NCI-H2227 treated with DMSO at 0.1 percent for 48 hours (cell line): ENCODE measurements around the gene LRRC56.

Experiments
- DNase-seq: peaks from one replicate; lab custom pipeline; 2025; lab: John Stamatoyannopoulos, UW

The LRRC56 gene

DNA sequence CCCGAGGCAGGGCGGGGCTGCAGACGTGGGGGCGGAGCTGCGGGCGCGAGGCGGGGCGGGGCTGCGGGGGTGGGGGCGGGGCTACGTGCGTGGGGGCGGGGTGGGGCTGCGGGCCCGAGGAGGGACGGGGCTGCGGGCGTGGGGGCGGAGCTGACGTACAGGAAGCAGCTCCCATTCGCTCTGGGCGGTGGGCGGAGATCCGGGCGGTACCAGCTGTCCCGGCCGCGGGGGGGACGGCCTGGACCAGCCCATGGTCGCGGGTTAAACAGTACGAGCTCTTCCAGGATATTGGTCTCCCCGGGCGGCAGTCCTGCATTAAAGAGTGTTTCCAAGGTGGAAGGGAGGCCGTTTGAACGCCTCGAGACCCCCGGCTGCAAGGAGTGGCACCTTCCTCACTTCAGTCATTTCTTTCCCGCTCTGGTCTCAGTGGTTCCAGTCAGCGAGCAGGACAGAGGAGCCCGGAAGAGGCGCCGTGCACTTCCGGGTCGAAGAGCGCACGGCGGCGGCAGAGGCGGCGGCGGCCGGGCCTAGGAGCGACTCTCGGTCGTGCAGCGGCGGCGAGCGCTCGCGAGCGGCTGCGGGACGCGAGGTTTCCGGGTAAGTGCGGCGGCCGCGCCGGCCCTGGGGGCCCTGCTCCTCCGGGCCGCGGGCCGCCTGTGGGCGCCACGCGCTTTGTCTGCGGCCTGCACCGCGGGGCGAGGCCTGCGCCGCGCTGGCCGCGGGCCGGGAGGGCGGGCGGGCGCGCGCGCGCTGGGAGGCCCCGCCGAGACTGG is 38.9 kb downstream of the LRRC56 start, which contains the start of gene PHRF1:
Gene PHRF1, plus strand, starts transcription at position 475 of the 773 bp plus-strand sequence. CDS start 5,043 bp downstream, outside the sequence.
- DNase-seq: peak; percentile 100

DNA sequence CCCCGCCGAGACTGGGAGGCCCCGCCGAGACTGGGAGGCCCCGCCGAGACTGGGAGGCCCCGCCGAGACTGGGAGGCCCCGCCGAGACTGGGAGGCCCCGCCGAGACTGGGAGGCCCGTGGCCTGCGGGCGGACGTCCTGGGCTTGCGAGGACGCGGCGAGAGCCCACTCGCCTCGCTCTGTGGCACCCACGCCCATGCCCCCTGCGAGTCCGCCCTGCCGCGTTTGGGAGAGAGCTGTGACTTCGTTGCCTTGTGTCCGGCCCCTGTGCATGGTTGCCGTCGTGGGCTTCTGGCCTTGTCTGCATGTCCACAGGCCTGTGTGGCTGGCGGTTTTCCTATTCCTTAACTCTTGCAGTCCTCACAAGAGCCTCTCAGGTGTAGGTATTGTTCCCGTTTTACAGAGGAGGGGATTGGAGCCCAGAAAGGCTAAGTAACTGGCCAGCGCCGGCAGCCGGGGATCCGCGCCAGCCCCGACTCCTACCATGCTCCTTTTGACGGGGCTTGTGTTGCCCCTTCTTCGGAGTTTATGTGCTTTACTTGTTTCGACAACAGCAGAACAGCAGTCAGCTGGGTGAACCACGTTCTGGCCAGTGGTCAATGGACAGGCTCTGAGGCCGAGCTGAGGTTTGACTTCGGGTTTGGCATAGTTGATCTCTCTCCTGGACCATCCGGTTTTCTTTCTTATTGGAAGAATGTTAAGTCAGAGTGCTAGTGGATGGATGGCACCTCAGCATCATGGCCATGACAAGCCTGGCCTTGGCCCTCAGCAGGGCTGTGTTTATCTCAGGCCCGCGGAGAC is 39.7 kb downstream of the LRRC56 start:
- DNase-seq: no peak

DNA sequence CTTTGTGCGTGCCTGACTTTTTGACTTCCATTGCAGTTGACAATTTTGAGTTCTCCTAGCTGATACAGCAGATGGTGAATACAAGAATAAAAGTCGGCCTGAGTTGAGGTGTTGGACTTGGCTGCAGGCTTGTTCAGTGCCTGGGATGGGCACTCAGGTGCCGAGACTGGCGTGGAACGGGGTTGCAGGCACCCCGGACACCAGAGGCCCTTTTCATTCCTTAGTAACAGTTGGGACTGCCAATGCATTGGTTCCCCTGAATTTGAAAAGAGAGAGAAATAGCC is 40.2 kb downstream of the LRRC56 start:
- no peak for DNase-seq

DNA sequence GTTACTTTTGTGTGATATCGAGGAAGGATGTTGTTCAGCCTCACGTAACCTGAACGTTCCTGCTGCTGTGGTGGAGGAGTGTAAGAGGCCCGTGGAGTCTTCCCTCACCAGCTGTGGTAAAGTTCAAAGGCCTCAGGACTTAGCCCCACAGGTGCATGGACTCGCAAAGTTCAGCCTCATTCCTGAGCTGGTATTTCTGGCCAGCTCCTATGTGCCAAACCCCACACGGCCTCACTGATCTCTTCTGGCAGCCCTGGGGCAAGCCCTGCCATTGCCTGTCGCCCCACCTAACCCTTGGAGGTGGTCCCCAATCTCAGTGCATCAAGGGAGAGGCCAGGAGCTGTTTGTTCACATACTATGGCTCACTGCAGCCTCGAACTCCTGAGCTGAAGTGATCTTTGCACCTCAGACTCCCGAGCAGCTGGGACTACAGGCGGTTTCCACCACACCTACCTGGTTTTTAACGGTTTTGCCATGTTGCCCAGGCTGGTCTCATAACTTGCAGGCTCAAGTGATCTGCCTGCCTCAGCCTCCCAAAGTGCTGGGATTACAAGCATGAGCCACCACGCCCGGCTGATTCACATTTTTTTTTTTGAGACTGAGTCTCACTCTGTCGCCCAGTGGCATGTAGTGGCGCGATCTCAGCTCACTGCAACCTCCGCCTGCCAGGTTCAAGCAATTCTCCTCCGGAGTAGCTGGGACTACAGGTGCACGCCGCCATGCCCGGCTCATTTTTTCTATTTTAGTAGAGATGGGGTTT is 41.1 kb downstream of the LRRC56 start:
- no peak for DNase-seq

DNA sequence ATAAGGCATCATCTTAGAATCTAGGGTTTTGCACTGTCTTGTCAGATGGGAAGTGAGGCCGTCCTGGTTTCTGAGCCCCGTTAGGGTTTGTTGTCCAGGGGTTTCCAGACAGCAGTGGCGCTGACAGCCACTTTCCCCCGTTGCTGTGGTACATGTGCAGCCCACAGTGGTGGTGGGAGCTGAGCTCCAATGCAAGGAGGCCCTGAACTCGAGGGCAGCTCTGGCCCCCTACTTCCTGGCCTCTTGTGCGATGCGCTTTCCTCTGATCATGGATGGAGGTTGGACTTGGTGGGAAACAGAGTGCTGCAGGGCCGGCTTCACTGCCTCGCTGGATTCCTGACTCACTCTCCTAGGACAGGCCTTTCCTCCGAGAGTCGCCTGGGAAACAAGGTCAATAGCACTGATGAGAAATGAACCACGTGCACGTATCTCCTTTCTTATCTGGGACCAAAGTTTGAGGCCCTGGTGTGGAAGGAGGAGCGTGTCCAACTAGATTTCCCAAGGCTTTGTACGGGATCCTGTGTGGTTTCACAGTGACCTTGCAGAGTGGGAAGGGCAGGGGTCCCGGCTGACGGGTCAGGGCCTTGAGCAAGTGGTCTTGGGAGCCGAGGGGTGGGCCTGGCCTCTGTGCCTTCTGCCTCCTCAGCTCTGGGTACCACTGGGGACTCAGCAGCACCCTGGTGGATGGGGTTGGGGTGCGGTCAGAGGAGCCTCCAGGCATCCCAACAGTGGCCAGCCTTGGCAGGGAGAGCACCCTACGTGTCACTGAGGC is 42.7 kb downstream of the LRRC56 start:
- DNase-seq: no peak

DNA sequence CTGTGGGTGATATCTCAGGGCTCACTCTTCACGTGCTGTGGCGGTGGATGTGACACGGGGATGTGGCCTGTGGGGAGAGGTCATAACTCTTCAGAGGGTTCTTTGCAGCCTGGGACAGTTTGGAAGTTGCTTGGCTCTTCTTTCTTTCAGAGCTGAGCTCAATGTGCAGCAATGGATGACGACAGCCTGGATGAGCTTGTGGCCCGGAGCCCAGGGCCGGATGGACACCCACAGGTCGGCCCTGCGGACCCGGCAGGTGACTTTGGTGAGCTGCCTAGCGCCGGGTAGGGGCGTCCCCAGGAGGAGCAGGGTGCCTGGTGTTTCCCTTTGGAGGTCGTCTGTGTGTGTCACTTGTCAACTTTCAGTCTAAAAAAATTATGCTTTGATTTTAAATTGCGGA is 44.0 kb downstream of the LRRC56 start:
- no peak for DNase-seq

DNA sequence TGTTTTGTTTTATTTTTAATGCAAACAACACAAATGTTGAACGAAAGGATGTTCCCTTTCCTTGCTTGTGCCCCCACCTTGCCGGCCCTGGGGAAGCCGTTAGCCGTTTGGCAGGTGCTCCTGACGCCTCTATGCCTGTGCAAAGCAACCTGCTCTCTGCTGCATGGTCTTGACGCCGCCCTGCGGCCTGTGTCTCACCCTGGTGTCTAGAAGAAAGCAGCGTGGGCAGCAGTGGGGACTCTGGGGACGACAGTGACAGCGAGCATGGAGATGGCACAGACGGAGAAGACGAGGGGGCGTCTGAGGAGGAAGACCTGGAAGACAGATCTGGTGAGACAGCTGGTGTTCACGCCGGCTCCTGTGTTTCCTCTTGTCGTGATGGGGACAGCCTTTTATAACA is 44.4 kb downstream of the LRRC56 start:
- no peak for DNase-seq

DNA sequence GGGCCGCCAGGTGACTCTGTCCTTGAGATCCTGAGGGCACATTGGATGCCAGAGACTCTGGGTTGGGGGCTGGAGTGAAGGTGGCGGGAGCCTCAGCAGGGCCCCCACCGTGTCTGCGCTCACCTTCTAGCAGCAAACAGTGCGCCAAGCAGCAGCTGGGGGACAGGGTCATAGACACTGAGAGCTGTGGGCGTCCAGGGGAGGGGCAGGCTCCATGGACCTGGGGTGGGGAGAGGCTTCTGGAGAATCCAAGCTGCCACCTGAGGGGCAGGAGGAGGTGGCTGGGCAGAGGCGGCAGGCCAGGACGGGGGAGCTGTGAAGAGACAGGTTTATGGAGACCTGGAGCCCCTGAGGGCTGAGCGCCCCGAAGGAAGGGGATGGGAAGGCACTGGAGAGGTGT is 47.0 kb downstream of the LRRC56 start:
- no peak for DNase-seq

DNA sequence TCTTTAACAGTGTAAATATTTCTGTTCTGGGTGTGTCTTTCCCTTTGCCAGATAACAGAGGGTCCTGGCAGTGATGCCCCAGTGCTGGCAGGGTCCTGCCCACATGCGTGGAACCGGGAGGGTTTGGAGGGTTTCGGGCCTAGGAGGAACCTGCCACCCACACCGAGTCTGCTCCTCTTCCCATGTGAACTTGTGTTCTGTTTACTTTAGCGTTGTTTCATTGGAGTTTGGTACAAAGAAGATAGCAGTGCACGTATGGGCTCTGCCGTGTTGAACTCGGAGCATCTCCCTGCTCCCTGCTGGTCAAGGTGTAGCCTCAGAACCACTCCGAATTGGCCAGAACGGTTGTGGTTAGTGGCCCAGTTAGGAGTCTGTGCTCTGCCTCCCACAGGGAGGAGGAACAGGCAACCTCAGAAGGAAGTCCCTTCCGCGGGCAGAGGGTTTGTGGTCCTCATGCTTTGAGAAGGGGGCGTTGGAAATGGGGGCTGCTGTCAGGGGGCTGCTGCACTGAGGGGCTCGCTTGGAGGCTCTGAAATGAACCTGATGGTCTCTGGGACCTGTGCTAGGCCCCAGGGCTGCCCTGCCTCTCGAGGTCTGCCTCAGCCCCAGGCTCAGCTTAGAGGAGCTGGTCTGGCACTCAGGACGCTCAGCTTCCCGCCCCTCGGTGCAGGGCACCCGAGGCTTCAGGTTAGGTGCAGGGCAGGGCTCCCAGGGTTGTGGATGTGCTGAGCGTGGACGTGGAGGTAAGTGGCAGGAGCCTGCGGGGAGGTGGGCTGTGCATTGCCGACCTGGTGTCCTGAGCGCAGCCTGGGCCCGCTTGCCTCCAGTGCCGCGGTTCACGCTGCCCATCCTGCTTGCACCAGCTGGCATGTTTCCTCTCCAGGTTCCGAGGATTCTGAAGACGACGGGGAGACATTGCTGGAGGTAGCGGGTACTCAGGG is 49.3 kb downstream of the LRRC56 start:
- DNase-seq: no peak

DNA sequence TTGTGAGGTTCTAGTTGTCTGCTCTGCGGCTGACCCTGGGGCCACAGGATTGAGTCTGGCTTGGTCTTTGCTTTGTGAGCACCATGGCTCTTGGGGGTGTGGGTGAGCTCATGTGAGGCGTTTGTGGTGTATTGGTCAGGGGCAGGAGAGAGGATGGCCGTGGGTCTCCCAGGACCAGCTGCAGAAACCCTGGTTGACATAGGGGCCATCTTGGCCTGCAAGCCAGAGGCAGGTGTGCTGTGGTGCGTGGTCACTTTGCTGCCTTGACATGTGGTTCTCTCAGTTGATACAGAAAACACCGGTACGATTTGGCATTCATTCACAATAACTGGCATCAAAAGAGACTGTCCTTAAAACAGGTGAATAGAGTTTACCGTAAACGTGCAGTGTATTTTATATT is 50.2 kb downstream of the LRRC56 start:
- DNase-seq: no peak

DNA sequence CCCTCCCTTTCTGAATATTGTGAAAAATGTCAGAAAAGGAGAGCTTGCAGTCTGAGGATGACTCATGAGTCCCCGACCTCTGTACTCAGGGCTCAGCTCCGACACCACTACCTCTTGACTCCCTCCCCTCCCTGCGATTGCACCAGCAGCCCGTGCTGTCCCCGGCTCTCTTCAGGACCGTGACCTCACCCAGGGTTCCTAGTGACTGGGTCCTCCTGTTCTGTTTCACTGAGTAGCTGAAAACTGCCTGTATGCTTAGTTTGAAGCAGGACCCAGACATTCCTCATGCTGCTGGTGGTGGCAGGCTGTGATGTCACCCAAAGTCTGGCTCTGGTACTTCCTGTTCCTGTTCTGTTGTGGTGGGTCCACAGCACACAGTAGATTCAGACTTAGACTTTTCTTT is 50.7 kb downstream of the LRRC56 start:
- no peak for DNase-seq

DNA sequence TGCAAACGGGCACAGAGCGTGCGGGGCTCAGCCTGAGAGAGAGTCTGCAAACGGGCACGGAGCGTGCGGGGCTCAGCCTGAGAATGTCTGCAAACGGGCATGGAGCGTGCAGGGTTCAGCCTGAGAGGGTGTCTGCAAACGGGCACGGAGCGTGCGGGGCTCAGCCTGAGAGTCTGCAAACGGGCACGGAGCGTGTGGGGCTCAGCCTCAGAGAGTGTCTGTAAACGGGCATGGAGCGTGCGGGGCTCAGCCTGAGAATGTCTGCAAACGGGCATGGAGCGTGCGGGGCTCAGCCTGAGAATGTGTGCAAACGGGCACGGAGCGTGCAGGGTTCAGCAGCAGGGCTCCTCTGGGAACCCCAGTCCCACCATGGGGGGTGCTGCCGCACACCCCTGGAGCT is 52.5 kb downstream of the LRRC56 start:
- DNase-seq: no peak

DNA sequence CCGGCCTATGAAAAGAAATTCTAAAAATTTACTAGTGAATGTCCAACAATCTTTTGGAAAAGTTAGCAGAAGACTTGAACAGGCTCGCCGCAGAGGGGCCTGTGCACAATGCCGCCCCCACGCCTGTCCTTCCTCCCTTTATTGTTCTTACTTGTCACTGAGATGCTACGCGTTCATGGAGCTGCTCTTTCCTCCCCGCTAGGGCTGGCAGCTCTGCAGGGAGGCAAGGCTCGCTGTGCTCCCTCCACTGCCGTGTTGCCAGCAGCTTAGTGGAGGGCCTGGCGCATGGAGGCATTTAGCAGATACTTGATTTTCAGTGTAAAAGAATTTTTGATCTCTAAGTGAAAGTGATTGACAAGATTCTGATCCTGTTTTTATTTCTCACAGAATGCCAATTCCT is 53.7 kb downstream of the LRRC56 start:
- DNase-seq: no peak

DNA sequence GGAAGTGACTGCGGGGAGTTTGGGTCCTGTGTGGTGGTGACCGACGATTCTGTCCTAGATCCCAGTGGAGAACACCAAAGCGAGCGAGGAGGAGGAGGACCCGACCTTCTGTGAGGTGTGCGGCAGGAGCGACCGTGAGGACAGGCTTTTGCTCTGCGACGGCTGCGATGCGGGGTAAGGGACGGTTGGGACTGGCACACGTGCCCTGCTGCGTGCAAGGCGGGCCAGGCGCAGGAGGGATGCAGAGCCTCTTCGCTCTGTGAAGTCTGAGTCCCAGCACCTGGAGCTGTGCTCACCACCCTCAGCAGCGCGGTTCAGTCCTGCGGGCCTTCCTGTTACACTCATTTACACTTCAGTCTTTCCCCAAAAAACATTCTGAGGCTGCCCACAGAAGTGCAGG is 55.2 kb downstream of the LRRC56 start:
- no peak for DNase-seq

DNA sequence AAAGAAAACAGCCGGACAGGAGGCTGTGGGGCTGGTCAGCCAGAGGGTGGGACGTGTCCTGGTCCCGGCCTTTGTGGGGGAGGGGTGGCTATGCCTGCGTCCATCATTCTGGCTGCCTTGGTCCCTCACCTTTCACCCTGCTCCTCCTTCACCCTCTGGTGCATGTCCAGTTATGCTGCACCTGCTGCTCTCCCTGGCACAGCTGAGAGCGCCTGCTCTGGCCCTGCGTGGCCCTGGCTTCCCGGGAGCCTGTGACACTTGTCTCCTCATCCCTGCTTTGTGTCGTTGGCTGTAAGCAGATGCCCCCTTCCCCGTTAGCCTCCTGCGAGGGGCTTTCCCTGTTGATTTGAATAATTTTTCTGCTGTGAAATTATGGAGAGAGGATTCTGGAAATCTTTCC is 55.6 kb downstream of the LRRC56 start:
- no peak for DNase-seq

DNA sequence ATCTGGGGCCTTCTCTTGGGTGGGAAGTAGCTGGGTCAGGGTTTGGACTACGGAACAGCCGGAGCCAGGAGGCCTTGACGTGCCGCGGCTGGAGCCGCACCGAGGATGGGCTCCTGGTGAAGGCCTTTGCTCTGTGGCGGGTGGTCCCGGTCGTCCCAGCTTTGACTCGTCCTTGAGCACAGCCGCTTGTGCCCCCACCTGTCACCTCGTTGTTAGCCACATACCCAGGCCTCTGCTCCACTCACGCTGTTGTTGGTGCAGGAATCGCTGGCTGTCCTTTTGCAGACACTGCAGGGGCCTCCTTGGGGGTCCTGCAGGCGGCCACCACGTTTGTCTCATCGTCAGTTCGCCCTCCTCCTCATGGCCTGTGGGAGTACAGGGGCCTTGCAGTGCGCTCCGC is 56.0 kb downstream of the LRRC56 start:
- DNase-seq: no peak

DNA sequence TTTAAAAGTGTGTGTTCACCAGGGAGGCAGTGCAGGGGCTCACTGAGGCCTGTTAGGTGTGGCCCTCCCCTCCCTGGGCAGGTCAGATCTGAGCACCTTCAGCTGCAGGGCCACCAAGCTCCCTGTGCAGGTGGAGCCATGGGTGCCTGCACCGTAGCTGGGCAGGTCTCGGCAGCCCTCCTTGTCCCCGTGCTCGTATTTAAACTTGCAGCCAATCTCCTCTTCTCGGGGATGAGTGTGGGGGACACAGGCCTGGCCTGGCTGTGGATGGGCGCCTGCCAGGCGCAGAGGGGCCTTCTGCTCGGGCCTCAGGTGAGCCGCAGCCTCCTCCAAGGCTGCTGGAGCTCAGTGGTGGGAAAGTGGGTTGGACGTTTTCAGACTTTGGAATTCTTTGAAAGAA is 58.1 kb downstream of the LRRC56 start:
- no peak for DNase-seq

DNA sequence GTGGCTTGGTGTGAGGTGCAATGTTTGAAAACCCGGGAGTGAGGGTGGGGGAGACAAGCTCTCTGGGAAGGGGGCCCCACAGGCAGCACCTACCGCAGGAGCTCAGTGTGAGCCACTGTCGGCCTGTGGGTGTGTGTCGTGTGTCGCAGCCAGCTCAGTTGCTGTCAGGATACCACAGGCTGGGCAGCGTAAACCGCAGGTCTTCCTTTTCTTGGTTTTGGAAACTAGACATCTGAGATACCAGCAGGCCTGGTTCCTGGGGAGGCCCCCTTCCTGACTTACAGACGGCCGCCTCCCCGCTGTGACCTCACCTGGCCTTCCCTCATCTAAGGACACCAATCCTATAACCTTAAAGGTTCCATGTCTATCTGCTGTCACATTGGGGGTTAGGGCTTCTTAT is 59.0 kb downstream of the LRRC56 start:
- no peak for DNase-seq

DNA sequence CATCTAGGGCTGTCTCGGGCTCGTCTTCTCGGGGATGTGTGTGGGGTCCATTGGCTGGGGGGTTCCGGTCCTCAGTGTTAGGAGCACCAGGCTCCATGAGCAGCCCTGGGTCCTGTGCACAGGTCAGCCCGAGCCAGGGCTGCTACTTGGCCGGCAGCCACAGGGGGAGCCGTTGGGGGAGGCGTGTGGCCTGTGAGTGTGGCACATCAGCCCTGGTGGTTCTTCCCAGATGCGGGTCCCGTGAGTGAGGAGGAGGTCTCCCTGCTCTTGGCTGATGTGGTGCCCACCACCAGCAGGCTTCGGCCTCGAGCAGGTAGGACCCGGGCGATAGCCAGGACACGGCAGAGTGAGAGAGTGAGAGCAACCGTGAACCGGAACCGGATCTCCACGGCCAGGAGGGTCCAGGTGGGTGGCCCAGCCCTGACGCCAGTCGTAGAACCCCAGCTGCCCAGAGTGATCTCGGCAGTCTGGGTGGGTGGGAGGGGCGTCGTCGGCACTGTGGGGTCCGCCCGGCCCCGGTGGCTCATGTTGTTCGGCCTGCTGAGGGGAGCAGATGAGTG is 59.9 kb downstream of the LRRC56 start:
- DNase-seq: no peak

DNA sequence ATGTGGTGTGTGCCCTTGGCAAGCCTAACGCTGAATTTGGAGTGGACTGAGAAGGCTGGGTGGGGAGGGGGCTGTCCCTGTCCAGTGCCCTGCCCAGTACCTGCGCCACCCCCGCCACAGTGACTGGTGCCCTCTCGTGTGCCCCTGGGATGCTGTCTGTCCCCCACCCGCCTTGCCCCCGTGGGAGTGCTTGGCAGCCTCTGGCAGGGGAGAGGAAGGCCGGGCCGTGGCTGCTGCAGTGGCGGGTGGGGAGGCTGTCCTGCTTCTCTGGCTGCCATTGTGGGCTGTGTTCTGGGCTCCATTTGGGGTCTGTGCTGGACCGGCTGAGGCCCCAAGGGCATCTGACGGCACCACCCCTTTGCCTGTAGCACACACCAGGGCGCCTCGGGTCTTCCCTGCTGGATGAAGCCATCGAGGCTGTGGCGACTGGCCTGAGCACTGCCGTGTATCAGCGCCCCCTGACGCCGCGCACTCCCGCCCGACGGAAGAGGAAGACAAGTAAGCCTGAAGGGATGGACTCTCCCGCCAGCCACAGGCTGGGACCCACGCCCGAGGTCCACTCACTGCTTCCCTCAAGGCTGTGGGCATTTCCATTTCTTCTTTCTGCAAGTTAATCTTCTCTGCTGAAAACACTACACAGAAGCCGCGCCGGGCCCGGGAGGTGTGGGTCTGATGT is 60.8 kb downstream of the LRRC56 start:
- DNase-seq: no peak
